ENCODE measurements around the gene URB2. TPM values are rescaled to one million over a fixed set of nuclear protein-coding genes. Genes with fewer than 3 reads are reported as not detected.
A peak's percentile ranks its signal among the peaks of the same experiment; 100 is the strongest.

URB2 gene
- total and polyA plus RNA-seq, 4 experiments from 2014 or later, result 3.5 to 9.4 (median 7.9) TPM

GRCh38 chr1:229643996-229644745 lies 18.1 kb downstream of the URB2 start:
- intact Hi-C loops (cut with micrococcal nuclease), result no loop called here
- no peaks in the 10 kb centered on the region for H3K9me3 ChIP-seq (ENCODE audit: control insufficient read depth in 1 of 2, low read length in 2 of 2)
- no peaks in the 10 kb centered on the region for H3K4me1 ChIP-seq (ENCODE audit: insufficient read depth, low read length)
- ChIA-PET POLR2A (ENCODE audit: partially characterized antibody) (no interaction called here), CTCF (ENCODE audit: partially characterized antibody) (no interaction called here)
- DNase-seq, result no peak
- Mint-ChIP-seq H3K4me1 (peaks cover 5 to 14% (median 7%) of the 10 kb centered on the region in 4 donors), H3K9me3 (no peaks in the 10 kb centered on the region), H3K36me3 (peaks cover 41 to 64% of the 10 kb centered on the region in 2 donors), H3K27ac (peak overlapping the region in 4 of 7 donors; percentile 30 to 77 (median 40)), H3K27me3 (no peaks in the 10 kb centered on the region), H3K4me3 (no peak overlapping the region)
- H3K4me3 ChIP-seq (ENCODE audit: low read length in 2 of 2), result no peak overlapping the region
- H3K36me3 ChIP-seq (ENCODE audit: insufficient read depth, low read length), result peaks cover 46% of the 10 kb centered on the region
- H3K27me3 ChIP-seq (ENCODE audit: insufficient read depth, low read length), result no peaks in the 10 kb centered on the region
- H3K27ac ChIP-seq (ENCODE audit: low read depth, low read length), result no peak overlapping the region

DNA sequence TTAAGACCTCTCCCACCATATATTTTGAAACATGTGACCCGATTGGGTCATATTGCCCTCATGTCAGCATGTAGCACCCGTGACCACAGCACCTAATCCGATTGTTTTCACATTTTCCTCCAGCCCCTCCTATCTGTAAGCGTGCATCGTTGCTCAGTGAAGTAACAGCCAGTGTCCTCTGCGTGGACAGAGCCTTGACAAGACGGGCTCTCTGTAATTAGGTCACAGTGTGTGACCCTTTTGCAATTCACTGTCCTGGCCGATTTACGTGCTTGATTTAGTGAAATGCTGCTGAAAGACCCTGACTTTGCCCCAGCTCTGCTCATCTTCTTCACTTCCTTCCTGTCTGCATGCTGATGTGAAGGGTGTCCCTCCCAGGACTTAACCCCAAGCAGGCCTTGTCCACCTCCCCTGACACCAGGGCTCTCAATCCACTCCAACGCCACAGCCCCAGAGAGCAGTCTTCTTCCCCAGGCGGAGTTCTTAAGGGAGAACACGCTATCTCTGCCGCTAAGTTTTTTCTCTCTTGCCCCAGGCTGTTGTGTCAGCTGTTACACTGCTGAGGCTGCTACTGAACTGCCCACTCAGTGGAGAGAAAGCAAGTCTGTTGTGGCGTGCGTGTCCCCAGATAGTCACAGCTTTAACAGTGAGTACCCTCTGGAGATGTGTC lies 19.4 kb downstream of the URB2 start:
- Histone ChIP-seq H3K9me3 (ENCODE audit: control insufficient read depth in 1 of 2, low read length in 2 of 2) (no peaks in the 10 kb centered on the region), H3K27ac (ENCODE audit: low read depth, low read length) (no peak overlapping the region), H3K4me1 (ENCODE audit: insufficient read depth, low read length) (no peaks in the 10 kb centered on the region), H3K27me3 (ENCODE audit: insufficient read depth, low read length) (no peaks in the 10 kb centered on the region), H3K36me3 (ENCODE audit: insufficient read depth, low read length) (peaks cover 51% of the 10 kb centered on the region), H3K4me3 (ENCODE audit: low read length in 2 of 2) (no peak overlapping the region)
- H3K36me3 Mint-ChIP-seq, result peaks cover 45 to 69% of the 10 kb centered on the region in 2 donors
- ChIA-PET POLR2A (ENCODE audit: partially characterized antibody) (no interaction called here), CTCF (ENCODE audit: partially characterized antibody) (no interaction called here)
- peak overlapping the region in 4 of 7 donors; percentile 2 to 87 (median 28) for H3K27ac Mint-ChIP-seq
- no peak for DNase-seq
- peak overlapping the region in 1 of 8 donors; percentile 6 for H3K4me3 Mint-ChIP-seq
- H3K4me1 Mint-ChIP-seq, result peaks cover 2 to 9% (median 7%) of the 10 kb centered on the region in 4 donors
- no peaks in the 10 kb centered on the region for H3K9me3 Mint-ChIP-seq
- intact Hi-C loops (cut with micrococcal nuclease), result no loop called here
- H3K27me3 Mint-ChIP-seq, result no peaks in the 10 kb centered on the region

DNA sequence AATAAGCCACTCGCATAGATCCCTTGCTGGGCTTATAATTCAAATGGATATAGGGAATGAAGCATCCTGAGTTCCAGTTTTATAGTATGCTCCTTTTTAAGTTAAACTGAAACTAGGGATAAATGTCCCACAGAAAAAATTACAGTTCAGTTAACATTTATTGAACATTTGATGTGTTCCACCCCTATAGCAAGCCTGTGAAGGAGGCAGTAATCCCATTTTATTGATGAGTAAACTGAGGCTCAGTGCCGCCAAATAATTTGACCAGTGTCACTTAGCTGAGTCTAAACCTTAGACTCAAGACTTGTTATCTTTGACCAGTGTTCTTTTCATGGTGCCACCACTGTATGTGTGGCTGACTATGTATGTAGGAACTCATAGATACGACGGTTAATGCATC lies 22.4 kb downstream of the URB2 start:
- H3K36me3 Mint-ChIP-seq, result peaks cover 57 to 79% of the 10 kb centered on the region in 2 donors
- Histone ChIP-seq H3K4me1 (ENCODE audit: insufficient read depth, low read length) (no peaks in the 10 kb centered on the region), H3K36me3 (ENCODE audit: insufficient read depth, low read length) (peaks cover 56% of the 10 kb centered on the region), H3K9me3 (ENCODE audit: control insufficient read depth in 1 of 2, low read length in 2 of 2) (no peaks in the 10 kb centered on the region), H3K27me3 (ENCODE audit: insufficient read depth, low read length) (no peaks in the 10 kb centered on the region), H3K4me3 (ENCODE audit: low read length in 2 of 2) (no peak overlapping the region), H3K27ac (ENCODE audit: low read depth, low read length) (no peak overlapping the region)
- no peaks in the 10 kb centered on the region for H3K9me3 Mint-ChIP-seq
- POLR2A ChIA-PET (ENCODE audit: partially characterized antibody), result no interaction called here
- intact Hi-C loops (cut with micrococcal nuclease), result no loop called here
- no peaks in the 10 kb centered on the region for H3K27me3 Mint-ChIP-seq
- no peak for DNase-seq
- CTCF ChIA-PET (ENCODE audit: partially characterized antibody), result interaction anchor here (1.9 kb wide), 1 partner anchor 13 kb away, joined by 7 read pairs; no protein-coding TSS in a partner anchor
- H3K27ac Mint-ChIP-seq, result no peak overlapping the region
- H3K4me3 Mint-ChIP-seq, result no peak overlapping the region
- H3K4me1 Mint-ChIP-seq, result peaks cover 0 to 3% (median 0%) of the 10 kb centered on the region in 4 donors

GRCh38 chr1:229650045-229650444 lies 24.0 kb downstream of the URB2 start:
- Mint-ChIP-seq H3K4me1 (peaks cover 0 to 3% (median 0%) of the 10 kb centered on the region in 4 donors), H3K27ac (no peak overlapping the region)
- POLR2A ChIA-PET (ENCODE audit: partially characterized antibody), result interaction anchor here (0.6 kb wide), 1 partner anchor 25 kb away, joined by 3 read pairs; no protein-coding TSS in a partner anchor

DNA sequence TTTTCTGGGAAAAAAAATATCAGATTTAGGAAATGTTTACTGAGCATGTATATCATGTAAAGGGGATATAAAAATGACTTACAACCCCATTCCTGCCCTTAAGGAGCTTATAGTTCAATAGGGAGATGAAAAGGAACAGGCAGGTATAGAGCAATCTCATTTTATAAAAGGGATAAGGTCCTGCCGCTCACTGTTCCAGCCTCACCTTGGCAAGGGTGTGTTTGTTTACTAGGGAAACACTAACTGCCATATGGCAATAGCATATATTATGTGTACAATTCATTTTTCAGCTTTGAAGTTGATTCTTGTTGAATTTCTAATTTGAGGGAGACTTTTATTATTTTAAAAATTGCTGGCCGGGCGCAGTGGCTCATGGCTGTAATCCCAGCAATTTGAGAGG lies 25.5 kb downstream of the URB2 start:
- Mint-ChIP-seq H3K27ac (no peak overlapping the region), H3K36me3 (peaks cover 55 to 79% of the 10 kb centered on the region in 2 donors), H3K27me3 (no peaks in the 10 kb centered on the region), H3K9me3 (no peaks in the 10 kb centered on the region), H3K4me1 (no peaks in the 10 kb centered on the region), H3K4me3 (no peak overlapping the region)
- no peak for DNase-seq
- POLR2A ChIA-PET (ENCODE audit: partially characterized antibody), result no interaction called here
- Histone ChIP-seq H3K4me1 (ENCODE audit: insufficient read depth, low read length) (no peaks in the 10 kb centered on the region), H3K36me3 (ENCODE audit: insufficient read depth, low read length) (peaks cover 34% of the 10 kb centered on the region), H3K27ac (ENCODE audit: low read depth, low read length) (no peak overlapping the region), H3K9me3 (ENCODE audit: control insufficient read depth in 1 of 2, low read length in 2 of 2) (no peaks in the 10 kb centered on the region), H3K4me3 (ENCODE audit: low read length in 2 of 2) (no peak overlapping the region), H3K27me3 (ENCODE audit: insufficient read depth, low read length) (no peaks in the 10 kb centered on the region)
- CTCF ChIA-PET (ENCODE audit: partially characterized antibody), result no interaction called here
- intact Hi-C loops (cut with micrococcal nuclease), result no loop called here

More at GRCh38 chr1:229650045-229650444, 24.0 kb downstream of the URB2 start:
- CTCF ChIA-PET (ENCODE audit: partially characterized antibody), result interaction anchor here (0.9 kb wide), 1 partner anchor 11 kb away, joined by 5 read pairs; no protein-coding TSS in a partner anchor
- Histone ChIP-seq H3K27me3 (ENCODE audit: insufficient read depth, low read length) (no peaks in the 10 kb centered on the region), H3K4me1 (ENCODE audit: insufficient read depth, low read length) (no peaks in the 10 kb centered on the region), H3K27ac (ENCODE audit: low read depth, low read length) (no peak overlapping the region), H3K36me3 (ENCODE audit: insufficient read depth, low read length) (peaks cover 46% of the 10 kb centered on the region), H3K9me3 (ENCODE audit: control insufficient read depth in 1 of 2, low read length in 2 of 2) (no peaks in the 10 kb centered on the region), H3K4me3 (ENCODE audit: low read length in 2 of 2) (no peak overlapping the region)
- no peak overlapping the region for H3K4me3 Mint-ChIP-seq
- H3K36me3 Mint-ChIP-seq, result peaks cover 63 to 80% of the 10 kb centered on the region in 2 donors
- H3K9me3 Mint-ChIP-seq, result no peaks in the 10 kb centered on the region
- H3K27me3 Mint-ChIP-seq, result no peaks in the 10 kb centered on the region
- DNase-seq, result no peak
- intact Hi-C loops (cut with micrococcal nuclease), result no loop called here

DNA sequence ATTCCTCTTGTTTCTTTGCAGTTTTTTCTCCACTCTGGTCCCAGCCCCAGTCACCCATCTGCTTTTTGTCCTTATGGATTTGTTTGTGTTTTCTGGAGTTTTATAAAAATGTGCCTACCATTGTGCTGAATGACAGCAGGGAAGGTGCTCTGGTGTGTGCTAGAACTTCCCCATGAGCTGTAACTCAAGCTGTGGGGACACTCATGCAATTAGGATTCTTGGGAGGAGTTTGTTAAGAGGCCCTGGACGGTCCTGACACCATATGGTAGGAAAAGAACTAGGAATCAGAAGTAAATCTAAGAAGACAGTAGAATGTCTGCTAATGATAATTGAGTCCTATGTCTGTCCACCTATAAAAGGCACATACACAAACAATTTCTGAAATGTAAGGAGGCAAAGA lies 27.4 kb downstream of the URB2 start:
- intact Hi-C loops (cut with micrococcal nuclease), result no loop called here
- Mint-ChIP-seq H3K36me3 (peaks cover 44 to 77% of the 10 kb centered on the region in 2 donors), H3K4me3 (no peak overlapping the region), H3K4me1 (no peaks in the 10 kb centered on the region), H3K27ac (peak overlapping the region in 2 of 7 donors; percentile 9 to 73), H3K9me3 (no peaks in the 10 kb centered on the region), H3K27me3 (no peaks in the 10 kb centered on the region)
- H3K9me3 ChIP-seq (ENCODE audit: control insufficient read depth in 1 of 2, low read length in 2 of 2), result no peaks in the 10 kb centered on the region
- H3K4me3 ChIP-seq (ENCODE audit: low read length in 2 of 2), result no peak overlapping the region
- H3K4me1 ChIP-seq (ENCODE audit: insufficient read depth, low read length), result no peaks in the 10 kb centered on the region
- no peak for DNase-seq
- H3K27ac ChIP-seq (ENCODE audit: low read depth, low read length), result no peak overlapping the region
- CTCF ChIA-PET (ENCODE audit: partially characterized antibody), result no interaction called here
- peaks cover 18% of the 10 kb centered on the region for H3K36me3 ChIP-seq (ENCODE audit: insufficient read depth, low read length)
- no peaks in the 10 kb centered on the region for H3K27me3 ChIP-seq (ENCODE audit: insufficient read depth, low read length)
- POLR2A ChIA-PET (ENCODE audit: partially characterized antibody), result no interaction called here

GRCh38 chr1:229655781-229656180 lies 29.7 kb downstream of the URB2 start:
- H3K27ac Mint-ChIP-seq, result no peak overlapping the region

More at GRCh38 chr1:229655781-229656180, 29.7 kb downstream of the URB2 start:
- ChIA-PET CTCF (ENCODE audit: partially characterized antibody) (interaction anchor here (1.5 kb wide), 1 partner anchor 654 kb away, joined by 3 read pairs; no protein-coding TSS in a partner anchor), POLR2A (ENCODE audit: partially characterized antibody) (no interaction called here)
- Histone ChIP-seq H3K4me1 (ENCODE audit: insufficient read depth, low read length) (no peaks in the 10 kb centered on the region), H3K36me3 (ENCODE audit: insufficient read depth, low read length) (peaks cover 16% of the 10 kb centered on the region), H3K27me3 (ENCODE audit: insufficient read depth, low read length) (no peaks in the 10 kb centered on the region), H3K4me3 (ENCODE audit: low read length in 2 of 2) (no peak overlapping the region), H3K9me3 (ENCODE audit: control insufficient read depth in 1 of 2, low read length in 2 of 2) (no peaks in the 10 kb centered on the region), H3K27ac (ENCODE audit: low read depth, low read length) (no peak overlapping the region)
- Mint-ChIP-seq H3K9me3 (no peaks in the 10 kb centered on the region), H3K36me3 (peaks cover 38 to 76% of the 10 kb centered on the region in 2 donors), H3K27me3 (no peaks in the 10 kb centered on the region), H3K4me3 (no peak overlapping the region), H3K4me1 (no peaks in the 10 kb centered on the region)
- intact Hi-C loops (cut with micrococcal nuclease), result no loop called here
- DNase-seq, result no peak
